Endothelial cell of umbilical vein (primary cell): ENCODE data around the gene MBOAT2. TPM values are rescaled to one million over a fixed set of nuclear protein-coding genes. Genes with fewer than 3 reads are reported as not detected.

Experiments used
- BruUV-seq: library from RNA; stranded (reverse); fragments of 400-500 nt; replicated peaks from 2 replicates; lab custom pipeline; 2021; lab: Mats Ljungman, UMichigan
- CTCF ChIA-PET: fragments of 300-600, 350-600 bp; sonication (Branson Sonifier 250); formaldehyde crosslinking; loops from one replicate; lab custom pipeline; 2021; ENCODE audit warnings: antibody characterized with exemption, inconsistent platforms; lab: Charles Lee
- POLR2A ChIA-PET: fragments of 300-600, 350-600 bp; sonication (Branson Sonifier 250); formaldehyde crosslinking; loops from one replicate; lab custom pipeline; 2021; ENCODE audit warnings: antibody characterized with exemption, inconsistent platforms; lab: Charles Lee
- DNase-seq: peaks from one replicate; pipeline ENCODE4 v3.0.0-alpha.2; 2011; ENCODE audit warnings: low read depth, low spot score
- FAIRE-seq: peaks from 2 replicates; lab custom pipeline; 2011; peaks lifted over from hg19 to GRCh38; lab: Jason Lieb, UNC
- H2AFZ ChIP-seq: 2 replicates; pipeline ENCODE4 v1.6.0; 2012; ENCODE audit warnings: low read depth, low read length, control low read depth, inconsistent platforms
- H3K27ac ChIP-seq: 2 replicates; pipeline ENCODE4 v1.5.1; 2011; ENCODE audit warnings: low read depth, mild to moderate bottlenecking, control low read depth, low read length, moderate library complexity; ENCODE audit not compliant: insufficient read depth
- H3K27me3 ChIP-seq, 2 experiments: 2 replicates each; pipeline versions ENCODE4 v1.6.0 to v1.6.1; 2011; ENCODE audit warnings: low read length in 2 of 2, mixed read lengths in 1 of 2; ENCODE audit not compliant: control insufficient read depth in 2 of 2, insufficient read depth in 2 of 2
- H3K36me3 ChIP-seq, 2 experiments: 2 replicates in 1 of 2; 3 replicates in 1 of 2; pipeline ENCODE4 v1.5.1; 2011; ENCODE audit warnings: low read length in 2 of 2, mild to moderate bottlenecking in 1 of 2, moderate library complexity in 1 of 2; ENCODE audit not compliant: control insufficient read depth in 2 of 2, insufficient read depth in 2 of 2; ENCODE audit errors: extremely low read depth in 1 of 2
- H3K4me1 ChIP-seq: 3 replicates; pipeline ENCODE4 v1.5.1; 2011; ENCODE audit warnings: mild to moderate bottlenecking, low read length; ENCODE audit not compliant: control insufficient read depth, insufficient read depth; ENCODE audit errors: extremely low read depth
- H3K4me2 ChIP-seq: 2 replicates; pipeline ENCODE4 v1.6.1; 2011; ENCODE audit warnings: low read length, control low read depth, mixed read lengths; ENCODE audit not compliant: insufficient read depth
- H3K4me3 ChIP-seq, 3 experiments: fragments of 200-600 bp in 1 of 3; sonication (generic), shearing (Covaris generic) in 1 of 3; replicated peaks in 1 of 3; 2 replicates each; pipeline ENCODE4 v1.5.1; 2011 to 2016; ENCODE audit warnings: control low read depth in 3 of 3, low read length in 3 of 3, mild to moderate bottlenecking in 2 of 3, inconsistent platforms in 1 of 3, low read depth in 1 of 3, moderate library complexity in 1 of 3; ENCODE audit not compliant: insufficient read depth in 1 of 3
- H3K79me2 ChIP-seq: 2 replicates; pipeline ENCODE4 v1.6.0; 2012; ENCODE audit warnings: low read length, inconsistent platforms; ENCODE audit not compliant: control insufficient read depth, insufficient read depth
- H3K9ac ChIP-seq: replicated peaks from 2 replicates; pipeline ENCODE3; 2011; ENCODE audit warnings: low read length, control low read depth; ENCODE audit not compliant: insufficient read depth; ENCODE audit errors: extremely low read depth
- H3K9me1 ChIP-seq: replicated peaks from 3 replicates; pipeline ENCODE4 v1.6.0; 2011; ENCODE audit warnings: mild to moderate bottlenecking, low read length; ENCODE audit not compliant: control insufficient read depth, insufficient read depth; ENCODE audit errors: extremely low read depth
- H3K9me3 ChIP-seq: replicated peaks from 2 replicates; pipeline ENCODE4 v1.5.1; 2012; ENCODE audit warnings: low read length, inconsistent platforms; ENCODE audit not compliant: control insufficient read depth, insufficient read depth
- H4K20me1 ChIP-seq: replicated peaks from 2 replicates; pipeline ENCODE3; 2011; ENCODE audit warnings: mild to moderate bottlenecking, low read length; ENCODE audit not compliant: control insufficient read depth, insufficient read depth; ENCODE audit errors: extremely low read depth
- EZH2 ChIP-seq: IDR thresholded peaks from 2 replicates; pipeline ENCODE4 v1.6.1; 2012; ENCODE audit warnings: borderline replicate concordance, low read depth, mild to moderate bottlenecking, moderate library complexity, low read length, inconsistent platforms; ENCODE audit not compliant: severe bottlenecking
- FOS ChIP-seq: IDR thresholded peaks from 2 replicates; pipeline ENCODE4 v1.6.1; 2011; ENCODE audit warnings: mild to moderate bottlenecking, low read length, moderate library complexity, borderline replicate concordance; ENCODE audit not compliant: insufficient read depth
- GATA2 ChIP-seq: IDR thresholded peaks from 2 replicates; pipeline ENCODE4 v1.7.0; 2011; ENCODE audit warnings: low read depth, mild to moderate bottlenecking, moderate library complexity, mixed read lengths, low read length; ENCODE audit not compliant: insufficient read length, insufficient read depth
- JUN ChIP-seq: IDR thresholded peaks from 2 replicates; pipeline ENCODE4 v1.6.1; 2011; ENCODE audit warnings: borderline replicate concordance, low read depth; ENCODE audit not compliant: insufficient read length, insufficient read depth
- MYC ChIP-seq: IDR thresholded peaks from one replicate; pipeline ENCODE4 v1.6.1; 2011; ENCODE audit warnings: mild to moderate bottlenecking, low read depth, low read length
- POLR2A ChIP-seq: IDR thresholded peaks from 2 replicates; pipeline ENCODE4 v1.6.1; 2012; ENCODE audit warnings: low read depth, mild to moderate bottlenecking, control low read depth, low read length
- POLR2AphosphoS5 ChIP-seq: IDR thresholded peaks from 2 replicates; pipeline ENCODE4 v1.6.1; 2012; ENCODE audit warnings: low read depth, mild to moderate bottlenecking, control low read depth, low read length, moderate library complexity; ENCODE audit not compliant: insufficient read depth
- dilution Hi-C: fragments of 300-500 bp; cut with MboI; formaldehyde crosslinking; loops from one replicate; pipeline ENCODE4 v1.15.0; 2019; ENCODE audit warnings: low sequenced_read_pairs; ENCODE audit not compliant: extremely low pct_ligation_motif_present
- intact Hi-C: fragments of 100-400 bp; cut with micrococcal nuclease; formaldehyde crosslinking; loops from one replicate; pipeline ENCODE4 v1.10.0; 2022
- polyA plus RNA-seq, 4 experiments: library from polyadenylated mRNA; depleted of rRNA in 3 of 4; stranded (reverse) in 3 of 4; unstranded in 1 of 4; fragments of >200 nt; gene quantifications; 2 replicates each; pipeline versions ENCODE4 v1.2.1 to v1.2.3, GENCODE V29; 2011 to 2012; ENCODE audit warnings: missing spikeins in 1 of 4
- total RNA-seq: library from RNA; stranded (reverse); gene quantifications from 2 replicates; pipeline ENCODE4 v1.2.3, GENCODE V29; 2021
- TF ChIP-seq, protein P1 (sequence below): IDR thresholded peaks from 2 replicates; pipeline ENCODE4 v1.6.1; 2011; ENCODE audit not compliant: insufficient read depth, insufficient read length
- TF ChIP-seq, protein P2 (sequence below), 2 donors: IDR thresholded peaks; 1 replicate in 1 of 2; 2 replicates in 1 of 2; pipeline ENCODE4 v1.5.1; 2011; ENCODE audit warnings: low read length in 2 of 2, mild to moderate bottlenecking in 2 of 2, moderate library complexity in 2 of 2, control low read depth in 1 of 2, inconsistent platforms in 1 of 2, low read depth in 1 of 2; ENCODE audit not compliant: insufficient read depth in 1 of 2; ENCODE audit errors: extremely low read depth in 1 of 2

Gene MBOAT2
- total and polyA plus RNA-seq, 2 donors (not counting 3 experiments of a cell fraction or from before 2014, with no cell fraction given), result 10.9 to 22.1 TPM

DNA sequence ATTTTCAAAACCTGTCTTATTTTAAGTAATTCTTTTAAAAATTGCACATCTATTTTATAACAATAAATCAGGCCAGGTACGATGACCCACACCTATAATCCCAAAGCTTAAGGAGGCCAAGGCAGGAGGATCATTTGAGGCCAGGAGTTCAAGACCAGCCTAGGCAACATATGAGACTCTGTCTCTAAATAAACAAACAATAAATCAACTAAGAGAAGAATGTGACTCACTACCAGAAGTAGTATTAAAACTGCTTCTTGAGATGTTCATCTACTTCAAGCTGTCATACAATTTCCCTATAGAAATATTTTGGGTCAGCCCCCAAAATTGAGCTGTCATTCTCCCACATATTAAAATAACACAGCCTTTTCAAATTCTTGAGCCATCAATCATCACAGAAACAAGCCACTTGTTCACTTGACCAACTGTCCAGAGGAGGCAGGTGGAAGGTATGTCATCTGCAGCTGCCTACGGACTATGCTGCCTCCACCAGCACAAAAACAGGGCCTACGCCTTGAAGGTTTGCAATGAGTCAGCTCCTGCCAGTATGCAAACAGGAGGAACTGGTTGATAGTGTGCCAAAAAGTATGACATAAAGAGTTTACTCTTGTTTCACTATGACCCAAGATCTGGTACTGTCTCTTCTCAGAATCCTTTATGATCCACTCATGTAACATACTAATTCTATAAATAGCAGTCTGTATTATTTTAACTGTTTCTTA, 199.7 kb downstream of the MBOAT2 start:
- Histone ChIP-seq H4K20me1 (no peaks in the 10 kb centered on the region), H3K4me3 (no peak overlapping the region), H3K4me1 (peaks cover 9% of the 10 kb centered on the region), H3K27ac (peak overlapping the region; percentile 46), H3K4me2 (peak overlapping the region; percentile 37), H3K9me3 (no peaks in the 10 kb centered on the region), H3K79me2 (no peaks in the 10 kb centered on the region), H3K36me3 (peaks cover 10 to 11% of the 10 kb centered on the region in 2 experiments), H3K9me1 (no peaks in the 10 kb centered on the region), H3K27me3 (no peaks in the 10 kb centered on the region), H2AFZ (no peak overlapping the region), H3K9ac (no peak overlapping the region)
- no TSS peak for BruUV-seq
- TF ChIP-seq POLR2AphosphoS5 (no peak), JUN (peak; percentile 41), FOS (peak; percentile 66)
- TF ChIP-seq, protein P1, sequence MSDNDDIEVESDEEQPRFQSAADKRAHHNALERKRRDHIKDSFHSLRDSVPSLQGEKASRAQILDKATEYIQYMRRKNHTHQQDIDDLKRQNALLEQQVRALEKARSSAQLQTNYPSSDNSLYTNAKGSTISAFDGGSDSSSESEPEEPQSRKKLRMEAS, result no peak
- dilution Hi-C loops, result no loop called here
- ChIA-PET POLR2A (interaction anchor here (1.0 kb wide), 1 partner anchor 122 kb away, joined by 4 read pairs; the partner anchor contains the start of gene ID2), CTCF (interaction anchor here (1.0 to 1.6 kb wide), 3 partner anchors 16 to 336 kb away, joined by 3 to 6 read pairs (median 4); no protein-coding TSS in a partner anchor)
- peak; percentile 87 for DNase-seq
- peak; percentile 75 for FAIRE-seq
- intact Hi-C loops, result no loop called here

DNA sequence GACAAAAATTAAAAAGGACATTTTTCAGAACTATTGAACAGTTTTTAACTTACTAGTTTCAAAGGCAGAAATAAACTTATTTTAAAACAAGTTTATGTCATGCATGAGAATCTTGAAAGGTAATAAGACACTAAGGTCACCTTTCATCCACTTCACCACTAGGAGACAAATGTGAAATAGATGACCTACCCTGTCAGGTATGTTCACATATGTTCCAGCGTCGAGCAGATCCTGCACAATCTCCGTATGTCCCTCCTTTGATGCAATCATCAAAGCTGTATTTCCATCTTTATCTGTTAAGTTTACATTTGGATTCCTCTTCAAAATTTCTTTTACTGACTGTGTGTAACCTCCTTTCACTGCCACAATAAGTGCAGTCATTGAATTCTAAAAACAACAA, 200.7 kb downstream of the MBOAT2 start:
- dilution Hi-C loops (no loop called here), intact Hi-C loops (no loop called here)
- Histone ChIP-seq H3K9me1 (no peaks in the 10 kb centered on the region), H3K36me3 (peaks cover 10 to 12% of the 10 kb centered on the region in 2 experiments), H3K4me1 (peaks cover 9% of the 10 kb centered on the region), H4K20me1 (no peaks in the 10 kb centered on the region), H3K9me3 (no peaks in the 10 kb centered on the region), H3K9ac (no peak overlapping the region), H2AFZ (no peak overlapping the region), H3K4me2 (no peak overlapping the region), H3K27ac (no peak overlapping the region), H3K79me2 (no peaks in the 10 kb centered on the region), H3K4me3 (no peak overlapping the region), H3K27me3 (no peaks in the 10 kb centered on the region)
- no peak for TF ChIP-seq MYC
- TF ChIP-seq EZH2, result no peak
- no peak for TF ChIP-seq POLR2AphosphoS5
- TF ChIP-seq FOS, result no peak
- TF ChIP-seq JUN, result no peak
- TF ChIP-seq POLR2A, result no peak
- TF ChIP-seq, protein P2, sequence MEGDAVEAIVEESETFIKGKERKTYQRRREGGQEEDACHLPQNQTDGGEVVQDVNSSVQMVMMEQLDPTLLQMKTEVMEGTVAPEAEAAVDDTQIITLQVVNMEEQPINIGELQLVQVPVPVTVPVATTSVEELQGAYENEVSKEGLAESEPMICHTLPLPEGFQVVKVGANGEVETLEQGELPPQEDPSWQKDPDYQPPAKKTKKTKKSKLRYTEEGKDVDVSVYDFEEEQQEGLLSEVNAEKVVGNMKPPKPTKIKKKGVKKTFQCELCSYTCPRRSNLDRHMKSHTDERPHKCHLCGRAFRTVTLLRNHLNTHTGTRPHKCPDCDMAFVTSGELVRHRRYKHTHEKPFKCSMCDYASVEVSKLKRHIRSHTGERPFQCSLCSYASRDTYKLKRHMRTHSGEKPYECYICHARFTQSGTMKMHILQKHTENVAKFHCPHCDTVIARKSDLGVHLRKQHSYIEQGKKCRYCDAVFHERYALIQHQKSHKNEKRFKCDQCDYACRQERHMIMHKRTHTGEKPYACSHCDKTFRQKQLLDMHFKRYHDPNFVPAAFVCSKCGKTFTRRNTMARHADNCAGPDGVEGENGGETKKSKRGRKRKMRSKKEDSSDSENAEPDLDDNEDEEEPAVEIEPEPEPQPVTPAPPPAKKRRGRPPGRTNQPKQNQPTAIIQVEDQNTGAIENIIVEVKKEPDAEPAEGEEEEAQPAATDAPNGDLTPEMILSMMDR (IDR thresholded peaks at IDR 0.05; ENCODE audit: extremely low read depth in 1 of 2, insufficient read depth in 1 of 2, low read depth in 1 of 2, low read length in 2 of 2), result no peak
- TF ChIP-seq, protein P1, result no peak
- TF ChIP-seq GATA2, result no peak
- DNase-seq, result no peak
- BruUV-seq, result no TSS peak
- ChIA-PET POLR2A (no interaction called here), CTCF (interaction anchor here (1.6 kb wide), 1 partner anchor 15 kb away, joined by 4 read pairs; no protein-coding TSS in a partner anchor)
- no peak for FAIRE-seq
